Nephron (organoid): ENCODE results near the gene LRTM2.

Experiments used
- H3K27ac Mint-ChIP-seq, 3 experiments: 2 replicates each; pipeline ENCODE4 v1.8.0; 2020; ENCODE audit warnings: mixed read lengths in 3 of 3, mild to moderate bottlenecking in 2 of 3, moderate library complexity in 1 of 3
- H3K27me3 Mint-ChIP-seq: 2 replicates; pipeline ENCODE4 v1.8.0; 2021; ENCODE audit warnings: low read depth, mild to moderate bottlenecking, moderate library complexity, mixed read lengths
- H3K36me3 Mint-ChIP-seq: 2 replicates; pipeline ENCODE4 v1.8.0; 2020; ENCODE audit warnings: low read depth, mixed read lengths
- H3K4me1 Mint-ChIP-seq: 2 replicates; pipeline ENCODE4 v1.8.0; 2020; ENCODE audit warnings: mixed read lengths
- H3K4me3 Mint-ChIP-seq, 3 experiments: 2 replicates each; pipeline ENCODE4 v1.8.0; 2020; ENCODE audit warnings: mild to moderate bottlenecking in 3 of 3, mixed read lengths in 3 of 3, moderate library complexity in 2 of 3
- H3K9me3 Mint-ChIP-seq: 2 replicates; pipeline ENCODE4 v1.8.0; 2020; ENCODE audit warnings: mixed read lengths
- CTCF ChIP-seq, 3 experiments: fragments of 200-600 bp; sonication (generic); IDR thresholded peaks; one replicate each; pipeline ENCODE4 v1.5.0; 2021; ENCODE audit warnings: antibody characterized with exemption in 3 of 3; ENCODE audit not compliant: unreplicated experiment in 3 of 3

The LRTM2 gene

GRCh38 chr12:1805441-1806081 is 14.8 kb upstream of the LRTM2 start:
- Mint-ChIP-seq H3K36me3 (no peaks in the 10 kb centered on the region), H3K9me3 (no peaks in the 10 kb centered on the region), H3K4me1 (peaks cover 11% of the 10 kb centered on the region), H3K4me3 (no peak overlapping the region), H3K27me3 (peaks cover 6% of the 10 kb centered on the region), H3K27ac (no peak overlapping the region)
- TF ChIP-seq CTCF (IDR thresholded peaks at IDR 0.05; ENCODE audit: unreplicated experiment in 3 of 3): no peak

DNA sequence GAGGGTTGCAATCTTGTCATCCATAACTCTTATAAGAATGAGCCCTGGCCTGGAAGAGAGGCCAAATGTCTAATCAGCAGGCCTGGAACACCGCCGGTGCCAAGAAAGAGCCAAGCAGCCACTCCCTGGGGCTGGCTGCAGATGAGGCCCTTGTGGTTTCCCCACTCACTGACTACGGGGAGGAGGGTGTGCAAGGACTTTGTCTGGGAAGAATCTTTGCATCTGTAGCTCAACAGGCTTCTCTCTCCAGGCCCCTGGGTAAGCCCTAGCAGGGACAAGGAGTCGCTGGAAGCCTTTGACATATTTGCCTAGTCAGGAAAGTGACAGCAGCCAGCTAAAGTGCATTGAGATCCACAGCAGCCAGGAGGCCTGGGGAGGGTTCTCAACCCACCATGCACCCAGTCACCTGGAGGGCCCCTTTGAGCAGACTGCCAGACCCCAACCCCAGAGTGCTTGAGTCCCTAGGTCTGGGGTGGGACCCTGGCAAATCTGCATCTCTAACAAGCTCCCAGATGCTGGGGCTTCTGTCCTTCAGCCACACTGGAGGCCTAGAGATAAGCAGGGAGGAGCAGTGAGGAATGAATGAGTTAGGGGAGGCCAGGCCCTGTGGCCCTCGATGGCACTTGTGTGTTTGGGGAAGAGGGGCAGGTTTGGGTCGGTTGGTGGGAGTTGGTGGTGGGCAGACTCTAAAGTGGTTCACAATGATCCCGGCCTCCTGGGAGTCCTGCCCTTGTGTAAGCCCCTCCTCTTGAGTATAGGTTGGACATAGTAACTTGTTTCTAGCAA is 13.9 kb upstream of the LRTM2 start:
- peaks cover 15% of the 10 kb centered on the region for H3K27me3 Mint-ChIP-seq
- H3K4me3 Mint-ChIP-seq: no peak overlapping the region

DNA sequence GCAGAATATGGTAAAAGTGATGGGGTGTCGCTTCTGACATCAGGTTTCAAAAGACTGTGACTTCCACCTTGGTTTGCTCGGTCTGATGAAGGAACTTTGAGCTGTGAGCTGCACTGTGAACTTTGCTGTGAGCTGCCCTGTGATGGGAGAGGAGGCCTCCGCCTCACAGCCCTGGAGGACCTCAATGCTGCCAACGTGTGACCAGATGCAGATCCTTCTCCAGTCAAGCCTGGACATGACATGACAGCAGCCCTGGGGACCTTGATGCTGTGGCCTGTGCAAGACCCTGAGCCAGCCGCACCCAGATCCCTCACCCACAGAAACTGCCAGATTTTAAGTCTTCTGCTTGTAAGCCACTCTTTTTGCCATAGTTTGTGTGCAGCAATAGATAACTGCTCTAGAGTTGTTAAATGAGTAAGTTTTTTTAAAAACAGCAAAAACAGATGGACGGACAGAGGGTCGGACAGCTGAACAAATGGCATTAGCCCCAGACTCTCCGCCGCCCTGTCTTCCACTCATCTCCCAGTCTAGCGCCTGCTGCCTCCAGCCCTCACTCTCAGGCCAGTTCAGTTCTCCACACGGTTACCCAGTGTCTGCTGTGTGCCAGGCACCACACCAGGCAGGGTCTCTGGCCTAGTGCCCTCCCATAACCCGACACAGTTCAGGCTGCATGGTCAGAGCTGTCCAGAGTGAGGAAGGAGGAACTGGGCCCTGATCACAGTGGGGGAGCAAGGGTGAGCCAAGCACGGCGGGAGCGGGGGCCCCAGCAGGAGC is 13.1 kb upstream of the LRTM2 start:
- peaks cover 6% of the 10 kb centered on the region for H3K4me1 Mint-ChIP-seq
- no peaks in the 10 kb centered on the region for H3K36me3 Mint-ChIP-seq
- H3K9me3 Mint-ChIP-seq: no peaks in the 10 kb centered on the region
- H3K4me3 Mint-ChIP-seq: no peak overlapping the region
- no peak overlapping the region for H3K27ac Mint-ChIP-seq
- peaks cover 11% of the 10 kb centered on the region for H3K27me3 Mint-ChIP-seq
- TF ChIP-seq CTCF (IDR thresholded peaks at IDR 0.05; ENCODE audit: unreplicated experiment in 3 of 3): no peak

More for the DNA sequence above, 13.9 kb upstream of the LRTM2 start:
- H3K9me3 Mint-ChIP-seq: no peaks in the 10 kb centered on the region
- H3K4me1 Mint-ChIP-seq: peaks cover 11% of the 10 kb centered on the region
- no peak for TF ChIP-seq CTCF (IDR thresholded peaks at IDR 0.05; ENCODE audit: unreplicated experiment in 3 of 3)
- H3K36me3 Mint-ChIP-seq: no peaks in the 10 kb centered on the region
- H3K27ac Mint-ChIP-seq: no peak overlapping the region

- TF ChIP-seq CTCF (IDR thresholded peaks at IDR 0.05; ENCODE audit: unreplicated experiment in 3 of 3): no peak
- Mint-ChIP-seq H3K4me3 (no peak overlapping the region), H3K4me1 (peaks cover 6% of the 10 kb centered on the region), H3K9me3 (no peaks in the 10 kb centered on the region), H3K36me3 (no peaks in the 10 kb centered on the region), H3K27me3 (peaks cover 11% of the 10 kb centered on the region), H3K27ac (no peak overlapping the region)
Measured at GRCh38 chr12:1808036-1808797, 12.1 kb upstream of the LRTM2 start.

DNA sequence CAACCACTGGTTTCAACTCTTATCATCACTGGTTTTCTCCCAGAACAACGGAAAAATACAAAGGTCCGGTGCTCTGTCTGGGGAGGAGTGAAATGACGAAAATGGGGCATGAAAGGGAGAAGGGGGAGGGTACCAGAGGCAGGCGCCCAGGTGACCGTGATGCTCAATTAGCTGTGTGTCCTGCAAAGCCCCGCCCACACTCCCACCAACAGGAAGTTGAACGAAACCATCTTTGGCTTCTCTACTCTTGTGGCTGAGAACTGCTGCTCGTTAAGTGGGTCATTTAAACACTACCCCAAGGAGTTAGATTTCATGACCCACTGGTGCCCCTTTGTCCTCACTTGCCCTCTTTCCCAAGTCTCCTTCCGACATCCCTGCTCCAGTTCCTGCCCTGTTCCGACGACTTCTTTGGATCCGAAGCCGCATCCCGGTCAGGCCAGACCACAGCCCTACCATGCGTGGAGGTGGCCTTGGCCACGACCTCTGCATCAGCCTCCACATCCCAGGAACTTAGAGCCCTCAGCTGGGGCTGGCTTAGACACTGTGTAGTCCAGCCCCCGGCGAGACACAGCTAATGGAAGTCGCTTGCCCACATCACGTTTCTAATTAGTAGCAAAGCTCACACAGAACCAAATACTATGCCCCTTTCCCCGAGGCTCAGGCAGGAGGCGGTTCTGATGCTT is 11.4 kb upstream of the LRTM2 start:
- no peaks in the 10 kb centered on the region for H3K36me3 Mint-ChIP-seq
- no peaks in the 10 kb centered on the region for H3K9me3 Mint-ChIP-seq
- peaks cover 11% of the 10 kb centered on the region for H3K27me3 Mint-ChIP-seq
- H3K4me3 Mint-ChIP-seq: no peak overlapping the region
- peaks cover 6% of the 10 kb centered on the region for H3K4me1 Mint-ChIP-seq
- TF ChIP-seq CTCF (IDR thresholded peaks at IDR 0.05; ENCODE audit: unreplicated experiment in 3 of 3): no peak
- H3K27ac Mint-ChIP-seq: no peak overlapping the region
